Measurements from ENCODE around the gene TRAK2. TPM values are rescaled to one million over a fixed set of nuclear protein-coding genes. Genes with fewer than 3 reads are reported as not detected.

The TRAK2 gene
- total RNA-seq, 1 experiment from 2014 or later, result 9.4 TPM

- Histone ChIP-seq H3F3A (ENCODE audit: low read length, unreplicated experiment) (peaks cover 10% of the 10 kb centered on the region), H3K4me2 (ENCODE audit: low read length) (no peak overlapping the region), H3K9me2 (replicated peaks; ENCODE audit: low read length) (no peaks in the 10 kb centered on the region), H3K9me3 (ENCODE audit: low read length) (no peaks in the 10 kb centered on the region), H3K27ac (ENCODE audit: low read length) (no peak overlapping the region), H3K4me3 (ENCODE audit: low read length) (no peak overlapping the region), H3K27me3 (ENCODE audit: low read length) (no peaks in the 10 kb centered on the region), H4K20me1 (ENCODE audit: low read length) (no peaks in the 10 kb centered on the region), H2AFZ (ENCODE audit: low read length) (no peak overlapping the region), H3K79me2 (ENCODE audit: low read length) (no peaks in the 10 kb centered on the region), H3K9ac (ENCODE audit: low read length) (no peak overlapping the region), H3K4me1 (ENCODE audit: insufficient read depth, low read length) (peaks cover 41% of the 10 kb centered on the region), H3K36me3 (ENCODE audit: low read depth, low read length) (peaks cover 9% of the 10 kb centered on the region)
- no TSS peak for BruUV-seq (replicated peaks)
- no peak for DNase-seq
- ATAC-seq, result no peak
- POLR2A ChIA-PET (ENCODE audit: unreplicated experiment), result no interaction called here
- TF ChIP-seq, protein P1, sequence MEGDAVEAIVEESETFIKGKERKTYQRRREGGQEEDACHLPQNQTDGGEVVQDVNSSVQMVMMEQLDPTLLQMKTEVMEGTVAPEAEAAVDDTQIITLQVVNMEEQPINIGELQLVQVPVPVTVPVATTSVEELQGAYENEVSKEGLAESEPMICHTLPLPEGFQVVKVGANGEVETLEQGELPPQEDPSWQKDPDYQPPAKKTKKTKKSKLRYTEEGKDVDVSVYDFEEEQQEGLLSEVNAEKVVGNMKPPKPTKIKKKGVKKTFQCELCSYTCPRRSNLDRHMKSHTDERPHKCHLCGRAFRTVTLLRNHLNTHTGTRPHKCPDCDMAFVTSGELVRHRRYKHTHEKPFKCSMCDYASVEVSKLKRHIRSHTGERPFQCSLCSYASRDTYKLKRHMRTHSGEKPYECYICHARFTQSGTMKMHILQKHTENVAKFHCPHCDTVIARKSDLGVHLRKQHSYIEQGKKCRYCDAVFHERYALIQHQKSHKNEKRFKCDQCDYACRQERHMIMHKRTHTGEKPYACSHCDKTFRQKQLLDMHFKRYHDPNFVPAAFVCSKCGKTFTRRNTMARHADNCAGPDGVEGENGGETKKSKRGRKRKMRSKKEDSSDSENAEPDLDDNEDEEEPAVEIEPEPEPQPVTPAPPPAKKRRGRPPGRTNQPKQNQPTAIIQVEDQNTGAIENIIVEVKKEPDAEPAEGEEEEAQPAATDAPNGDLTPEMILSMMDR (conservative IDR thresholded peaks at IDR 0.05; ENCODE audit: low read depth, low read length), result no peak
- TF ChIP-seq EZH2 (IDR thresholded peaks at IDR 0.05; ENCODE audit: low read length, unreplicated experiment) (no peak), EZH2phosphoT487 (IDR thresholded peaks at IDR 0.05; ENCODE audit: borderline replicate concordance, low read length) (no peak)
- CTCF ChIA-PET, result no interaction called here
- intact Hi-C loops (cut with micrococcal nuclease), result no loop called here
Measured at GRCh38 chr2:201464547-201464946, 13.3 kb upstream of the TRAK2 start.

DNA sequence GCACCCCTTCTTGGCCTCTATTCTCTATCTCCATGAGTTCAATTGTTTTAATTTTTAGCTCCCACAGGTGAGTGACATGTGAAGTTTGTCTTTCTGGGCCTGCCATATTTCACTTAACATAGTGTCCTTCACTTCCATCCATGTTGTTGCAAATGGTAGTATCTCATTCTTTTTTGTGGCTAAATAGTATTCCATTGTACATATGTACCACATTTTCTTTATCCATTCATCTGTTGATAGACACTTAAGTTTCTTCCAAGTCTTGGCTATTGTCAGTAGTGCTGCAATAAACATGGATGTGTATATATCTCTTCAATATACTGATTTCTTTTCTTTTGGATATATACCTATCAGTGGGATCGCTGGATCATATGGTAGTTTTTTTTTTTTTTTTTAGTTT, 9.3 kb upstream of the TRAK2 start:
- ATAC-seq (no peak), DNase-seq (no peak)
- H3F3A ChIP-seq (ENCODE audit: low read length, unreplicated experiment), result no peaks in the 10 kb centered on the region
- no peak overlapping the region for H3K4me2 ChIP-seq (ENCODE audit: low read length)
- H3K9ac ChIP-seq (ENCODE audit: low read length), result no peak overlapping the region
- H3K36me3 ChIP-seq (ENCODE audit: low read depth, low read length), result peaks cover 6% of the 10 kb centered on the region
- no peak overlapping the region for H3K4me3 ChIP-seq (ENCODE audit: low read length)
- H2AFZ ChIP-seq (ENCODE audit: low read length), result no peak overlapping the region
- CTCF ChIA-PET, result no interaction called here
- no peaks in the 10 kb centered on the region for H3K79me2 ChIP-seq (ENCODE audit: low read length)
- no peaks in the 10 kb centered on the region for H3K27me3 ChIP-seq (ENCODE audit: low read length)
- intact Hi-C loops (cut with micrococcal nuclease), result no loop called here
- no peak overlapping the region for H3K27ac ChIP-seq (ENCODE audit: low read length)
- H3K9me2 ChIP-seq (replicated peaks; ENCODE audit: low read length), result no peaks in the 10 kb centered on the region
- H4K20me1 ChIP-seq (ENCODE audit: low read length), result no peaks in the 10 kb centered on the region
- H3K4me1 ChIP-seq (ENCODE audit: insufficient read depth, low read length), result peaks cover 6% of the 10 kb centered on the region
- POLR2A ChIA-PET (ENCODE audit: unreplicated experiment), result no interaction called here
- TF ChIP-seq EZH2phosphoT487 (IDR thresholded peaks at IDR 0.05; ENCODE audit: borderline replicate concordance, low read length) (no peak), EZH2 (IDR thresholded peaks at IDR 0.05; ENCODE audit: low read length, unreplicated experiment) (no peak)
- TF ChIP-seq, protein P1 (conservative IDR thresholded peaks at IDR 0.05; ENCODE audit: low read depth, low read length), result no peak
- H3K9me3 ChIP-seq (ENCODE audit: low read length), result no peaks in the 10 kb centered on the region
- no TSS peak for BruUV-seq (replicated peaks)

DNA sequence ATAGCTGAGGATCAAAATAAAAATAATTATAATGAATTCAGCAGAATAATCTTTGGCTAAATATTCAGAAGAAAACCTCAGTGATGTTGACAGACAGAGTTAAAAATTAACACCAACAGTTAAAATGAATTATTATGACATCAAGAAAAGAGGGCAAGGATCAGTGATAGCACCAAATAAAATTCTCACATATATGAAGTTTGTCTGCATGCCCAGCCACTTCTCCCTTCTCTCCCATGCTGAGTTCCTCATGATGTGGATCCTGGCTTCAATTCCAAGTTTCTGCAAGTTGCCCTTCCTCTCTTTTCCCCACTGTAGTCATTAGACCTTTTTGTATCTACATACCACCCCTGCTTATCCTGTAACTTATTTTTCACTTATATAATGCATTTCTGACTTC, 7.1 kb upstream of the TRAK2 start:
- no peak overlapping the region for H3K4me2 ChIP-seq (ENCODE audit: low read length)
- no peak for DNase-seq
- no peaks in the 10 kb centered on the region for H3K9me3 ChIP-seq (ENCODE audit: low read length)
- H3K36me3 ChIP-seq (ENCODE audit: low read depth, low read length), result peaks cover 6% of the 10 kb centered on the region
- H3K27me3 ChIP-seq (ENCODE audit: low read length), result no peaks in the 10 kb centered on the region
- H3K9ac ChIP-seq (ENCODE audit: low read length), result no peak overlapping the region
- H3F3A ChIP-seq (ENCODE audit: low read length, unreplicated experiment), result no peaks in the 10 kb centered on the region
- ATAC-seq, result no peak
- intact Hi-C loops (cut with micrococcal nuclease), result no loop called here
- H2AFZ ChIP-seq (ENCODE audit: low read length), result no peak overlapping the region
- POLR2A ChIA-PET (ENCODE audit: unreplicated experiment), result no interaction called here
- no peak for TF ChIP-seq EZH2phosphoT487 (IDR thresholded peaks at IDR 0.05; ENCODE audit: borderline replicate concordance, low read length)
- TF ChIP-seq, protein P1 (conservative IDR thresholded peaks at IDR 0.05; ENCODE audit: low read depth, low read length), result no peak
- TF ChIP-seq EZH2 (IDR thresholded peaks at IDR 0.05; ENCODE audit: low read length, unreplicated experiment), result no peak
- H3K4me1 ChIP-seq (ENCODE audit: insufficient read depth, low read length), result no peaks in the 10 kb centered on the region
- BruUV-seq (replicated peaks), result no TSS peak
- no peak overlapping the region for H3K27ac ChIP-seq (ENCODE audit: low read length)
- CTCF ChIA-PET, result no interaction called here
- H3K4me3 ChIP-seq (ENCODE audit: low read length), result no peak overlapping the region
- H3K9me2 ChIP-seq (replicated peaks; ENCODE audit: low read length), result no peaks in the 10 kb centered on the region
- H4K20me1 ChIP-seq (ENCODE audit: low read length), result no peaks in the 10 kb centered on the region
- no peaks in the 10 kb centered on the region for H3K79me2 ChIP-seq (ENCODE audit: low read length)
